ENCODE results near the gene TEAD1.

DNA sequence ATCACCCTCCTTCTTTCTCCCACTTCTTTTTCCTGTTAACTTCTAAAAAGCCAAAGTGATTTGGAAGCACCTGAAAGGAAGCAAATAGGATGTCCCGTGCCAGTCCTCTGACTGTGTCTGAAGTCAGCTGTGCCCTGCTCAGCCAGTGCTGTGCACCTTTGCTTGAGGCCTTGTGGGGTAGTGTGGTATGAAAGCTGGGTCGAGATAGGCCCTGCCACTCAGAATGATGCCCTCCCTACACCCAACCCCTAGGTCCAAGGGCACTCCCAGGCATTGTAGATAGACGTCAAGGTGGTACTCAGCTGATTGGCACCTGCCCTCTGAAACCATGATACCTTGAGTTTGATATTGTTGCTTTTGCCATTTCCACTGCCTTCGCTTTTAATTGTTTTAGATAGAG, 251.3 kb downstream of the TEAD1 start:
- TF ChIP-seq, protein P1, sequence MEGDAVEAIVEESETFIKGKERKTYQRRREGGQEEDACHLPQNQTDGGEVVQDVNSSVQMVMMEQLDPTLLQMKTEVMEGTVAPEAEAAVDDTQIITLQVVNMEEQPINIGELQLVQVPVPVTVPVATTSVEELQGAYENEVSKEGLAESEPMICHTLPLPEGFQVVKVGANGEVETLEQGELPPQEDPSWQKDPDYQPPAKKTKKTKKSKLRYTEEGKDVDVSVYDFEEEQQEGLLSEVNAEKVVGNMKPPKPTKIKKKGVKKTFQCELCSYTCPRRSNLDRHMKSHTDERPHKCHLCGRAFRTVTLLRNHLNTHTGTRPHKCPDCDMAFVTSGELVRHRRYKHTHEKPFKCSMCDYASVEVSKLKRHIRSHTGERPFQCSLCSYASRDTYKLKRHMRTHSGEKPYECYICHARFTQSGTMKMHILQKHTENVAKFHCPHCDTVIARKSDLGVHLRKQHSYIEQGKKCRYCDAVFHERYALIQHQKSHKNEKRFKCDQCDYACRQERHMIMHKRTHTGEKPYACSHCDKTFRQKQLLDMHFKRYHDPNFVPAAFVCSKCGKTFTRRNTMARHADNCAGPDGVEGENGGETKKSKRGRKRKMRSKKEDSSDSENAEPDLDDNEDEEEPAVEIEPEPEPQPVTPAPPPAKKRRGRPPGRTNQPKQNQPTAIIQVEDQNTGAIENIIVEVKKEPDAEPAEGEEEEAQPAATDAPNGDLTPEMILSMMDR (IDR thresholded peaks at IDR 0.05; ENCODE audit: low read length) = no peak
- no peak for TF ChIP-seq EZH2 (optimal IDR thresholded peaks at IDR 0.05; ENCODE audit: low read depth, low read length)
- no peak for TF ChIP-seq EZH2phosphoT487 (IDR thresholded peaks at IDR 0.05; ENCODE audit: low read length)
